Measurements from ENCODE around the gene NDUFS6.

The NDUFS6 gene

GRCh38 chr5:1807451-1808185, 6.4 kb downstream of the NDUFS6 start:
- no peak overlapping the region for H3K4me3 ChIP-seq (replicated peaks; ENCODE audit: low read depth, low read length)
- no peak for DNase-seq (ENCODE audit: extremely low read depth, low read depth)
- no peak for TF ChIP-seq CTCF (IDR thresholded peaks at IDR 0.05; ENCODE audit: low read depth, low read length, missing control alignments)

DNA sequence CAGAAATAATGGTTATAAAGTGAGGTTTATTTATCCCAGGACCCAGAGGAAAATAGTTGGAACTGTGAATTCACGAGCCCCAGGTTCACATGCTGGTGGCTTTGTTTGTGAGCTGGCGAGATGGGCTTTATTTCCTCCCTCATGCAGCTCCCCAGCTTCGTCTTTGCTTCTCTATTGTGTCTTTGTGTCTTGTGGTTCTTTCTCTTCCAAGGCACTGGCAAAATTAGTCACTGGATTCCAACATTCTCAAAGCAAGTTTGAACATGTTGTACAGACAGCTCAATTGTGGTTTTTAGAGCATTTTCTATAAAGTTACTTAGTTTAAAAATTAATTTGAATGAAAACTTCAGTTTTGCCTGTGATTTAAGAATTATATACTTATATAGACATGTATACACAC, 7.2 kb downstream of the NDUFS6 start:
- DNase-seq (ENCODE audit: extremely low read depth, low read depth) = no peak
- TF ChIP-seq CTCF (IDR thresholded peaks at IDR 0.05; ENCODE audit: low read depth, low read length, missing control alignments) = no peak
- H3K4me3 ChIP-seq (replicated peaks; ENCODE audit: low read depth, low read length) = no peak overlapping the region

- no peak for TF ChIP-seq CTCF (IDR thresholded peaks at IDR 0.05; ENCODE audit: low read depth, low read length, missing control alignments)
- DNase-seq (ENCODE audit: extremely low read depth, low read depth) = no peak
- no peak overlapping the region for H3K4me3 ChIP-seq (replicated peaks; ENCODE audit: low read depth, low read length)
Measured at GRCh38 chr5:1809416-1810035, 8.3 kb downstream of the NDUFS6 start.

DNA sequence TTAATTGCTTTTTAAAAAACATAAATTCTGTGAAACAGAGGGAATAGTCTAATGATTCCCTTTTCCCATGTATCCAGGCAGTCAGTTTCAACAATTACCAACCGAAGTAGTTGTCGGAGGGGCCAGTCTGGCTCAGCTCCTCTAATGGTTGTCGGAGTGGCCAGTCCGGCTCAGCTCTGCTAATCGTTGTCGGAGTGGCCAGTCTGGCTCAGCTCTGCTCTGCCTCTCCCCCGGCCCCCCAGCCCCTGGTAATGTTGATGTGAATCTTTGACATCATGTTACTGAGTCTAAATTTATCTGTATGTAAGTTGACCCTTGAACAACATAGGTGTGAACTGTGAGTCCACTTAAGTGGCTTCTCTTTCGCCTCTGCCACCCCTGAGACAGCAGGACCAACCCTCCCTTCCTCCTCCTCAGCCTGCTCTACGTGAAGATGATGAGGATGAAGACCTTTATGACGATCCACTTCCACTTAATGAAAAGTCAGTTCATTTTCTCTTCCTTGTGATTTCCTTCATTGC, 9.4 kb downstream of the NDUFS6 start:
- no peak for DNase-seq (ENCODE audit: extremely low read depth, low read depth)
- H3K4me3 ChIP-seq (replicated peaks; ENCODE audit: low read depth, low read length) = no peak overlapping the region
- no peak for TF ChIP-seq CTCF (IDR thresholded peaks at IDR 0.05; ENCODE audit: low read depth, low read length, missing control alignments)

- H3K4me3 ChIP-seq (replicated peaks; ENCODE audit: low read depth, low read length) = no peak overlapping the region
- DNase-seq (ENCODE audit: extremely low read depth, low read depth) = no peak
- no peak for TF ChIP-seq CTCF (IDR thresholded peaks at IDR 0.05; ENCODE audit: low read depth, low read length, missing control alignments)
Measured at GRCh38 chr5:1814183-1815020, 13.2 kb downstream of the NDUFS6 start.

DNA sequence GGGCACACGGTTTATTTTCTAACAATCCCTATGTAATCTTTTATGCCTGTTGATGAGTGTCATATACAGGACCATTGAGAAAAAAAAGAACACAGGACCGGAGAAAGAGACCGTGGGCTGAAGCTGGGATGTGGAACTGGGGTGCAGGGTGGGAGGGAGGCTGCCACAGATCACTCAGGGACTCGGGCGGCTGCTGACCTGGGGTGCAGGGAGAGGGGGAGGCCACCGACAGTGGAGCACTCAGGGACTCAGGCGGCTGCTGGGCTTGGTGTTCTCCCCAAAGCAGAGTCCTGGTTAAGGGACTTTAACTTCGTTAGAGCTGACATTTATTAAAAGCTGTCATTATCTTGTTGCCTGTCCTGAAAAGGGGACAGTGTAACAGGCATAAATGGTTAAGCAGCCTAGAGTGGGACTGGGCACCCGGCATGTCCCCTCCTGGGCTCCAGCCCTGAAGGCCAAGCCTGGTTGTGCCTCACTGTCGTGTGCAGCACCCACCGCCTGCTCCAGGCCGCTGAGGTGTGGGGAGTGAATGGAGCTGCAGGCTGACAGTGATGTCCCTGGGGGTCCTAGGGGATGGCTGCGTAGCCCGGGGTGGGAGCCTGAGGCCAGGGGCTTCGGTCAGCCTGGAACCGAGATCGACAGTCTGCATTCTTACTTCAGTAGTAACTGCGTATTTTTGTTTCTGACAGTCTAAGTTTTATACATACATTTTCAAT, 14.0 kb downstream of the NDUFS6 start:
- H3K4me3 ChIP-seq (replicated peaks; ENCODE audit: low read depth, low read length) = no peak overlapping the region
- DNase-seq (ENCODE audit: extremely low read depth, low read depth) = no peak
- TF ChIP-seq CTCF (IDR thresholded peaks at IDR 0.05; ENCODE audit: low read depth, low read length, missing control alignments) = no peak

Measured in HFF-Myc (cell line).